Transverse colon (tissue), 4 donors: ENCODE data around the gene RORC. TPM values are rescaled to one million over a fixed set of nuclear protein-coding genes. Genes with fewer than 3 reads are reported as not detected.

ENCODE experiments used
- DNase-seq: peaks from one replicate; pipeline ENCODE4 v3.0.0-alpha.2; 2019
- H3K27ac ChIP-seq, 4 donors: fragments of 200-600 bp; sonication (generic); 2 replicates each; pipeline ENCODE4 v1.5.1; 2016 to 2018; ENCODE audit warnings: inconsistent platforms in 4 of 4
- H3K27me3 ChIP-seq: fragments of 200-600 bp; sonication (generic); 2 replicates; pipeline ENCODE4 v1.5.1; 2017; ENCODE audit warnings: inconsistent platforms
- H3K36me3 ChIP-seq, 4 donors: fragments of 200-600 bp; sonication (generic); 2 replicates each; pipeline ENCODE4 v1.5.1; 2017 to 2019; ENCODE audit warnings: inconsistent platforms in 4 of 4
- H3K4me1 ChIP-seq, 4 donors: fragments of 200-600 bp; sonication (generic); 2 replicates each; pipeline ENCODE4 v1.5.1; 2017 to 2020; ENCODE audit warnings: inconsistent platforms in 4 of 4
- H3K4me3 ChIP-seq, 4 donors: fragments of 200-600 bp; sonication (generic); 1 replicate in 1 of 4; 2 replicates in 3 of 4; pipeline versions ENCODE4 v1.5.1 to v1.6.1; 2017 to 2019; ENCODE audit warnings: inconsistent platforms in 4 of 4
- H3K9me3 ChIP-seq, 2 donors: fragments of 200-600 bp; sonication (generic); 2 replicates each; pipeline ENCODE4 v1.5.1; 2017 to 2019; ENCODE audit warnings: inconsistent platforms in 2 of 2
- EP300 ChIP-seq: sonication (generic); formaldehyde crosslinking; IDR thresholded peaks from one replicate; pipeline ENCODE4 v1.6.1; 2017; ENCODE audit warnings: antibody characterized with exemption, low read depth
- POLR2A ChIP-seq: fragments of 450-650 bp; IDR thresholded peaks from one replicate; pipeline ENCODE4 v1.6.1; 2016; ENCODE audit warnings: antibody characterized with exemption, mild to moderate bottlenecking, moderate library complexity
- POLR2AphosphoS5 ChIP-seq, 3 donors: sonication (generic); formaldehyde crosslinking; IDR thresholded peaks; one replicate each; pipeline ENCODE4 v1.6.1; 2016; ENCODE audit warnings: antibody characterized with exemption in 3 of 3
- WGBS, 2 donors: methylation state at CpG; one replicate each; pipeline ENCODE4 v1.1.5; 2018; ENCODE audit warnings: low coverage in 1 of 2; 5-methylcytosine and 5-hydroxymethylcytosine counted together
- in situ Hi-C, 4 donors: fragments of 200-750 bp; cut with MboI; loops; one replicate each; pipeline versions ENCODE4 v1.15.0 to v1.15.1; 2017; ENCODE audit warnings: low sequenced_read_pairs in 3 of 4, low pct_ligation_motif_present in 1 of 4, low pct_unique_long_range_greater_than_20kb in 1 of 4
- intact Hi-C: fragments of 100-400 bp; cut with DNase I; formaldehyde crosslinking; loops from one replicate; pipeline ENCODE4 v1.15.1; 2023; ENCODE audit warnings: low total_unique reads
- total RNA-seq, 4 donors: library from RNA; depleted of rRNA; stranded (reverse); fragments of >200 nt; gene quantifications; one replicate each; pipeline ENCODE4 v1.1.0, GENCODE V29; 2016
- TF ChIP-seq, protein P1 (sequence below), 5 experiments: fragments of 200-600 bp in 3 of 5; fragments of 450-650 bp in 2 of 5; sonication (generic) in 3 of 5; IDR thresholded peaks; 1 replicate in 2 of 5; 2 replicates in 3 of 5; pipeline ENCODE4 v1.5.1; 2016 to 2017; ENCODE audit warnings: antibody characterized with exemption in 5 of 5, inconsistent platforms in 3 of 5, mild to moderate bottlenecking in 2 of 5, moderate library complexity in 1 of 5

The RORC gene
- total RNA-seq, 4 donors from 2014 or later: 3.4 to 34.3 (median 32.0) TPM

DNA sequence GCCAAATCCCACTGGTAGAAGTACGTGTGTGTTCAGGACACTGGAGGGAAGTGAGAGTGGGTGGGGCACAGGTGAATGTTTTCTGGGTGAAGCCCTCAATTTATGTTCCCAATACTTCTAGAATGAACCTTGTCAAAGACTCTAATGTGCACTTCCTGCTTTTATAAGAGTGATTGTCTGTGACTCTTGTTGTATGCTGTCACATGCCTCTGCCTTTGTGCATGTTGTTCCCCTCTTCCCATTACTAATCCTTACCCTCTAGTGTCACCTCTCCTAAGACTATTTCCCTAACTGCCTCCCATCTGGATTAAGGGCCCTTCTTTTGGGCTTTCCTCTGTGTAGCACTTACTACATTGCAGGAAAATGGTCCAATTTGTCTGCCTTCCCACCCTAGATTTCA is 23.8 kb downstream of the RORC start:
- H3K4me1 ChIP-seq: no peaks in the 10 kb centered on the region
- H3K36me3 ChIP-seq: no peaks in the 10 kb centered on the region
- 76% methylated on average over 1 of the region's 1 CpG; no CpG with 5 or more reads in 1 of the 2 donors for WGBS, 2 donors
- intact Hi-C loops: no loop called here
- no peak overlapping the region for H3K4me3 ChIP-seq
- in situ Hi-C loops: no loop called here
- DNase-seq: no peak
- no peaks in the 10 kb centered on the region for H3K9me3 ChIP-seq
- no peaks in the 10 kb centered on the region for H3K27me3 ChIP-seq
- TF ChIP-seq EP300: no peak
- no peak for TF ChIP-seq POLR2A
- TF ChIP-seq, protein P1, sequence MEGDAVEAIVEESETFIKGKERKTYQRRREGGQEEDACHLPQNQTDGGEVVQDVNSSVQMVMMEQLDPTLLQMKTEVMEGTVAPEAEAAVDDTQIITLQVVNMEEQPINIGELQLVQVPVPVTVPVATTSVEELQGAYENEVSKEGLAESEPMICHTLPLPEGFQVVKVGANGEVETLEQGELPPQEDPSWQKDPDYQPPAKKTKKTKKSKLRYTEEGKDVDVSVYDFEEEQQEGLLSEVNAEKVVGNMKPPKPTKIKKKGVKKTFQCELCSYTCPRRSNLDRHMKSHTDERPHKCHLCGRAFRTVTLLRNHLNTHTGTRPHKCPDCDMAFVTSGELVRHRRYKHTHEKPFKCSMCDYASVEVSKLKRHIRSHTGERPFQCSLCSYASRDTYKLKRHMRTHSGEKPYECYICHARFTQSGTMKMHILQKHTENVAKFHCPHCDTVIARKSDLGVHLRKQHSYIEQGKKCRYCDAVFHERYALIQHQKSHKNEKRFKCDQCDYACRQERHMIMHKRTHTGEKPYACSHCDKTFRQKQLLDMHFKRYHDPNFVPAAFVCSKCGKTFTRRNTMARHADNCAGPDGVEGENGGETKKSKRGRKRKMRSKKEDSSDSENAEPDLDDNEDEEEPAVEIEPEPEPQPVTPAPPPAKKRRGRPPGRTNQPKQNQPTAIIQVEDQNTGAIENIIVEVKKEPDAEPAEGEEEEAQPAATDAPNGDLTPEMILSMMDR (IDR thresholded peaks at IDR 0.05): no peak
- TF ChIP-seq POLR2AphosphoS5 (IDR thresholded peaks at IDR 0.05): no peak
- H3K27ac ChIP-seq: no peak overlapping the region

DNA sequence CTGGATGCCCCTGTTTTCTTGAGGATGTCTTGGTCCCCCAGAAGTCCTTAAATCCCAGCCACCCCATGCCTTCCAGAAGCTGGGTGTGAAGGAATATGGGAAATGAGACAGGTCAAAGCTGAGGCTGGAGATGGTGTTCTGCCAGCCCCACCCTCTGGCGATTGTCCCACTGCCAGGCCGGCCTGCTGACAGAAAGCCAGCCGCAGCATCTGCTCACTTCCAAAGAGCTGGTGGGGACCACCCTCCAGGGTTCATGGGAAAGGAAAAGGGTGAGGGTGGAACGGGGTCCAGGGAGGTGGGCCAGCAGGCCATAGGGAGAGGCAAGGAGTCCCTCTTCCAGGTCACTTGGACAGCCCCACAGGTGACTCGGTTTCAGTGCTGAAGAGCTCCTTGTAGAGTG is 24.5 kb downstream of the RORC start:
- Histone ChIP-seq H3K4me1 (no peaks in the 10 kb centered on the region), H3K36me3 (no peaks in the 10 kb centered on the region), H3K9me3 (no peaks in the 10 kb centered on the region), H3K27ac (no peak overlapping the region), H3K27me3 (peaks cover under 1% of the 10 kb centered on the region), H3K4me3 (no peak overlapping the region)
- no peak for DNase-seq
- intact Hi-C loops: no loop called here
- WGBS, 2 donors: 70% methylated on average over 5 of the region's 5 CpGs; no CpG with 5 or more reads in 1 of the 2 donors
- in situ Hi-C loops: no loop called here
- TF ChIP-seq, protein P1 (IDR thresholded peaks at IDR 0.05): no peak
- TF ChIP-seq POLR2AphosphoS5 (IDR thresholded peaks at IDR 0.05) (no peak), POLR2A (no peak), EP300 (no peak)

DNA sequence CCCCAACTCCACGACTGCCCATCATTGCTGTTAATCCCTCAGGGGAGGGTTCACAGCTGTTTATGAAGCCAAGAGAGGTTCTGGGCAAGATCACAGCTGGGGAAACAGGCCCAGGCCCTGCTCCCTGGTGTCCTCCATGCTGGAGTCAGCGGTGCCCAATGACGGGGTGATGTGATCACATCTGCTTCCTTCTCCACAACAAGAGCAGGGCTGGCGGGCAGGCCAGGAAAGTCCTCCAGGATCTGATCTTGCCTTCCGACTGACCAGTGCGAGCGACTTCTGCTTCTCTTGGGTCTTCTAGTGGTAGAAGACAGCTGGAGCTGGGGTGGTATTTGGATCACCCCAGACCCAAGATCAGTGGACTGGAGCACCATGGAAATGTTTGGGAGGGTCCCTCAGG is 25.4 kb downstream of the RORC start:
- no peaks in the 10 kb centered on the region for H3K36me3 ChIP-seq
- no peak for DNase-seq
- TF ChIP-seq, protein P1 (IDR thresholded peaks at IDR 0.05): no peak
- TF ChIP-seq POLR2AphosphoS5 (IDR thresholded peaks at IDR 0.05) (no peak), POLR2A (no peak), EP300 (no peak)
- intact Hi-C loops (no loop called here), in situ Hi-C loops (no loop called here)
- H3K27ac ChIP-seq: no peak overlapping the region
- no peaks in the 10 kb centered on the region for H3K4me1 ChIP-seq
- peaks cover 3% of the 10 kb centered on the region for H3K27me3 ChIP-seq
- H3K4me3 ChIP-seq: no peak overlapping the region
- 57 to 68% methylated on average over 1 to 7 of the region's 7 CpGs for WGBS, 2 donors
- H3K9me3 ChIP-seq: no peaks in the 10 kb centered on the region

DNA sequence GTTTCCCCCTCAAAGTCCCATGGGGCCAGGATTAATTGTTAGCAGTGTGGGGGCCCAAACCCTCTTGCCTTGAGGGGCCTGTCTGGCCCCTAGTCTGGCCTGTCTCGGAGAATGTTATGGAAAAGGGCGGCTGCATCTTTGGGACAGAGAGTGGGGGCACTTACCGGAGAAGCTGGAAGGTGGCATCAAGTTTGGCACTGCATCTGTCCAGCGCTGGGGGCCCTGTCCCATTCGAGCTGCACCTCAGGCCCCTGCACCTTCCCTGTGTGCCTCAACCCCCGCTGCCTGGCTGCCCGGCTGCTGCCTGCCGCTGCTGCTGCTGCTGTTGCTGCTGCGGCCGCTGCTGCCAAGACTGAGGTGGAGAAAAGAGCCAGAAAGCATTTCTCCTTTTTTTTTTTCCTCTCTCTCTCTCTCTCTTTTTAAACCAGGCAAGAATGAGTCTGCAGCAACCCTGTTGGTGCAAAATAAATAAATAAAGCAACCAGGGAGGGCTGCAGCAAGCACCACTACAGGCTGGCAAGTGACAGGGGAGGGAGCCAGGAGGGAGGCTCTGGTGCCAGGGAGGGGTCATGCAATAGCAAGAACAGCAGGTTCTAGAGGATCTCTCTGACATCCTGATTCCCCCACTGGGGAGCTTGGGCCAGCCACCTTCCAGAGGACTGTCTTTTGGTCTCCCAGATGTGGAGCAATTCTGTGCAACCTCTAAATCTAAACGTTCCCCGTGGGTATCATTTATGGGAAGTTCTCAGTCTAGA is 26.4 kb downstream of the RORC start, which contains the start of gene LINGO4:
Gene LINGO4, minus strand, starts transcription at position 354 of the 755 bp plus-strand sequence. CDS start 2,715 bp downstream, outside the sequence.
- 40 to 57% methylated on average over 1 to 12 of the region's 12 CpGs for WGBS, 2 donors
- TF ChIP-seq, protein P1 (IDR thresholded peaks at IDR 0.05): no peak
- no peak for TF ChIP-seq POLR2AphosphoS5 (IDR thresholded peaks at IDR 0.05)
- TF ChIP-seq POLR2A: no peak
- TF ChIP-seq EP300: no peak
- Histone ChIP-seq H3K9me3 (no peaks in the 10 kb centered on the region), H3K27ac (no peak within 1 kb of the TSS), H3K36me3 (no peaks in the 10 kb centered on the region), H3K4me3 (no peak within 1 kb of the TSS), H3K27me3 (peaks cover 3% of the 10 kb centered on the region), H3K4me1 (no peaks in the 10 kb centered on the region)
- intact Hi-C loops (no loop called here), in situ Hi-C loops (no loop called here)
- no peak for DNase-seq
